Measurements from ENCODE around the gene HSPA1B.
"Not testable (repeated sequence)": the region's sequence is repeated elsewhere in the genome, so short reads cannot be mapped to it uniquely, and the experiment has no call there.

HSPA1B gene

GRCh38 chr6:31864818-31865204 is 37.3 kb downstream of the HSPA1B start:
- in situ Hi-C loops (cut with MboI; ENCODE audit: low pct_unique_long_range_greater_than_20kb, low sequenced_read_pairs, unreplicated experiment) = no loop called here
- no peak for DNase-seq (ENCODE audit: low spot score)
- TF ChIP-seq CTCF (IDR thresholded peaks at IDR 0.05; ENCODE audit: extremely low read depth, insufficient read depth, missing control alignments) = no peak

GRCh38 chr6:31865205-31866118 is 37.9 kb downstream of the HSPA1B start:
- in situ Hi-C loops (cut with MboI; ENCODE audit: low pct_unique_long_range_greater_than_20kb, low sequenced_read_pairs, unreplicated experiment) = no loop called here
- TF ChIP-seq CTCF (IDR thresholded peaks at IDR 0.05; ENCODE audit: extremely low read depth, insufficient read depth, missing control alignments) = no peak
- no peak for DNase-seq (ENCODE audit: low spot score)

- DNase-seq (ENCODE audit: low spot score); in situ Hi-C loops (cut with MboI; ENCODE audit: low pct_unique_long_range_greater_than_20kb, low sequenced_read_pairs, unreplicated experiment): not testable (repeated sequence)
Observed at GRCh38 chr6:31868658-31868971, 41.1 kb downstream of the HSPA1B start.

- in situ Hi-C loops (cut with MboI; ENCODE audit: low pct_unique_long_range_greater_than_20kb, low sequenced_read_pairs, unreplicated experiment) = no loop called here
- DNase-seq (ENCODE audit: low spot score) = no peak
- TF ChIP-seq CTCF (IDR thresholded peaks at IDR 0.05; ENCODE audit: extremely low read depth, insufficient read depth, missing control alignments) = no peak
Observed at GRCh38 chr6:31869343-31869742, 41.8 kb downstream of the HSPA1B start.

- in situ Hi-C loops (cut with MboI; ENCODE audit: low pct_unique_long_range_greater_than_20kb, low sequenced_read_pairs, unreplicated experiment) = no loop called here
- TF ChIP-seq CTCF (IDR thresholded peaks at IDR 0.05; ENCODE audit: extremely low read depth, insufficient read depth, missing control alignments) = peak; percentile 28
- no peak for DNase-seq (ENCODE audit: low spot score)
Observed at GRCh38 chr6:31870385-31870921, 42.9 kb downstream of the HSPA1B start.

GRCh38 chr6:31871046-31871659 is 43.6 kb downstream of the HSPA1B start:
- in situ Hi-C loops (cut with MboI; ENCODE audit: low pct_unique_long_range_greater_than_20kb, low sequenced_read_pairs, unreplicated experiment) = no loop called here
- DNase-seq (ENCODE audit: low spot score) = no peak
- no peak for TF ChIP-seq CTCF (IDR thresholded peaks at IDR 0.05; ENCODE audit: extremely low read depth, insufficient read depth, missing control alignments)

- no peak for DNase-seq (ENCODE audit: low spot score)
- in situ Hi-C loops (cut with MboI; ENCODE audit: low pct_unique_long_range_greater_than_20kb, low sequenced_read_pairs, unreplicated experiment) = no loop called here
- TF ChIP-seq CTCF (IDR thresholded peaks at IDR 0.05; ENCODE audit: extremely low read depth, insufficient read depth, missing control alignments) = no peak
Observed at GRCh38 chr6:31874084-31874670, 46.6 kb downstream of the HSPA1B start.
